WTC11 (cell line): ENCODE data around the gene ACSL5. TPM values are rescaled to one million over a fixed set of nuclear protein-coding genes. Genes with fewer than 3 reads are reported as not detected.

ENCODE experiments used
- ATAC-seq: fragments of 200-7000 bp; cut with Tn5 transposase; 2 replicates; pipeline ENCODE4 v1.10.0; 2021; ENCODE audit warnings: mild to moderate bottlenecking, moderate library complexity
- CTCF ChIA-PET: fragments of 300-600 bp; sonication (Branson Sonifier 250); formaldehyde crosslinking; loops from one replicate; lab custom pipeline; 2021; ENCODE audit warnings: antibody characterized with exemption; lab: Charles Lee
- POLR2A ChIA-PET: fragments of 350-600 bp; sonication (Branson Sonifier 250); formaldehyde crosslinking; loops from one replicate; lab custom pipeline; 2021; ENCODE audit warnings: antibody characterized with exemption; lab: Charles Lee
- DNase-seq: peaks from one replicate; pipeline ENCODE4 v3.0.0; 2021; ENCODE audit warnings: low spot score
- H3K27ac Mint-ChIP-seq: 2 replicates; pipeline ENCODE4 v1.8.0; 2021; ENCODE audit warnings: mixed read lengths
- H3K27me3 Mint-ChIP-seq: 2 replicates; pipeline ENCODE4 v1.8.0; 2021; ENCODE audit warnings: low read depth, mild to moderate bottlenecking, moderate library complexity, mixed read lengths
- H3K36me3 Mint-ChIP-seq: 2 replicates; pipeline ENCODE4 v1.8.0; 2021; ENCODE audit warnings: mixed read lengths
- H3K4me1 Mint-ChIP-seq: 2 replicates; pipeline ENCODE4 v1.8.0; 2022; ENCODE audit warnings: mixed read lengths
- H3K4me3 Mint-ChIP-seq: 2 replicates; pipeline ENCODE4 v1.8.0; 2021; ENCODE audit warnings: mild to moderate bottlenecking, moderate library complexity, mixed read lengths
- H3K9me3 Mint-ChIP-seq: 2 replicates; pipeline ENCODE4 v1.8.0; 2021; ENCODE audit warnings: mixed read lengths
- ATF1 ChIP-seq: sonication (generic); formaldehyde crosslinking; IDR thresholded peaks from 2 replicates; pipeline ENCODE4 v1.8.1; 2023; ENCODE audit warnings: mild to moderate bottlenecking, moderate library complexity, missing genetic modification reagents
- ETV6 ChIP-seq: sonication (generic); formaldehyde crosslinking; IDR thresholded peaks from 2 replicates; pipeline ENCODE4 v1.8.1; 2022; ENCODE audit warnings: mild to moderate bottlenecking, missing genetic modification reagents
- SMAD3 ChIP-seq: sonication (generic); formaldehyde crosslinking; IDR thresholded peaks from 2 replicates; pipeline ENCODE4 v1.8.0; 2022; ENCODE audit warnings: missing genetic modification reagents, mild to moderate bottlenecking, borderline replicate concordance
- ZNF121 ChIP-seq: sonication (generic); formaldehyde crosslinking; IDR thresholded peaks from 2 replicates; pipeline ENCODE4 v1.8.0; 2023; ENCODE audit warnings: missing genetic modification reagents
- ZNF138 ChIP-seq: sonication (generic); formaldehyde crosslinking; conservative IDR thresholded peaks from 2 replicates; pipeline ENCODE4 v1.8.1; 2022; ENCODE audit warnings: mild to moderate bottlenecking, moderate library complexity, missing genetic modification reagents
- ZNF219 ChIP-seq: sonication (generic); formaldehyde crosslinking; IDR thresholded peaks from 2 replicates; pipeline ENCODE4 v1.8.0; 2023; ENCODE audit warnings: missing genetic modification reagents, mild to moderate bottlenecking, borderline replicate concordance
- ZNF396 ChIP-seq: fragments of 250-450 bp; sonication (Bioruptor Pico); IDR thresholded peaks from 2 replicates; pipeline ENCODE4 v1.8.0; 2021; ENCODE audit warnings: mild to moderate bottlenecking, moderate library complexity, borderline replicate concordance
- total RNA-seq: library from RNA; stranded (reverse); gene quantifications from 3 replicates; pipeline ENCODE4 v1.2.3, GENCODE V29; 2021
- TF ChIP-seq, protein P1 (sequence below): sonication (generic); formaldehyde crosslinking; IDR thresholded peaks from 2 replicates; pipeline ENCODE4 v1.8.0; 2023; ENCODE audit warnings: missing genetic modification reagents, mild to moderate bottlenecking, borderline replicate concordance
- TF ChIP-seq, protein P2 (sequence below): fragments of 250-450 bp; sonication (Bioruptor Pico); IDR thresholded peaks from 2 replicates; pipeline ENCODE4 v2.1.2; 2022; ENCODE audit warnings: mild to moderate bottlenecking, moderate library complexity
- TF ChIP-seq, protein P3 (sequence below): fragments of 250-450 bp; sonication (Bioruptor Pico); conservative IDR thresholded peaks from 2 replicates; pipeline ENCODE4 v1.9.0; 2021; ENCODE audit warnings: mild to moderate bottlenecking
- TF ChIP-seq, protein P4 (sequence below): sonication (generic); formaldehyde crosslinking; conservative IDR thresholded peaks from 2 replicates; pipeline ENCODE4 v1.8.1; 2023; ENCODE audit warnings: mild to moderate bottlenecking, low read depth, missing genetic modification reagents, moderate library complexity
- TF ChIP-seq, protein P5 (sequence below): sonication (generic); formaldehyde crosslinking; IDR thresholded peaks from 2 replicates; pipeline ENCODE4 v1.8.0; 2022; ENCODE audit warnings: mild to moderate bottlenecking, missing genetic modification reagents
- TF ChIP-seq, protein P6 (sequence below): fragments of 250-450 bp; sonication (Bioruptor Pico); IDR thresholded peaks from 2 replicates; pipeline ENCODE4 v1.9.0; 2021; ENCODE audit warnings: mild to moderate bottlenecking, borderline replicate concordance
- TF ChIP-seq, protein P7 (sequence below): sonication (generic); formaldehyde crosslinking; IDR thresholded peaks from 2 replicates; pipeline ENCODE4 v1.8.1; 2023; ENCODE audit warnings: mild to moderate bottlenecking, moderate library complexity, missing genetic modification reagents
- TF ChIP-seq, protein P8 (sequence below): sonication (generic); formaldehyde crosslinking; conservative IDR thresholded peaks from 2 replicates; pipeline ENCODE4 v1.8.1; 2022; ENCODE audit warnings: mild to moderate bottlenecking, missing genetic modification reagents

ACSL5 gene
- total RNA-seq, 1 experiment from 2014 or later: 0.22 TPM

DNA sequence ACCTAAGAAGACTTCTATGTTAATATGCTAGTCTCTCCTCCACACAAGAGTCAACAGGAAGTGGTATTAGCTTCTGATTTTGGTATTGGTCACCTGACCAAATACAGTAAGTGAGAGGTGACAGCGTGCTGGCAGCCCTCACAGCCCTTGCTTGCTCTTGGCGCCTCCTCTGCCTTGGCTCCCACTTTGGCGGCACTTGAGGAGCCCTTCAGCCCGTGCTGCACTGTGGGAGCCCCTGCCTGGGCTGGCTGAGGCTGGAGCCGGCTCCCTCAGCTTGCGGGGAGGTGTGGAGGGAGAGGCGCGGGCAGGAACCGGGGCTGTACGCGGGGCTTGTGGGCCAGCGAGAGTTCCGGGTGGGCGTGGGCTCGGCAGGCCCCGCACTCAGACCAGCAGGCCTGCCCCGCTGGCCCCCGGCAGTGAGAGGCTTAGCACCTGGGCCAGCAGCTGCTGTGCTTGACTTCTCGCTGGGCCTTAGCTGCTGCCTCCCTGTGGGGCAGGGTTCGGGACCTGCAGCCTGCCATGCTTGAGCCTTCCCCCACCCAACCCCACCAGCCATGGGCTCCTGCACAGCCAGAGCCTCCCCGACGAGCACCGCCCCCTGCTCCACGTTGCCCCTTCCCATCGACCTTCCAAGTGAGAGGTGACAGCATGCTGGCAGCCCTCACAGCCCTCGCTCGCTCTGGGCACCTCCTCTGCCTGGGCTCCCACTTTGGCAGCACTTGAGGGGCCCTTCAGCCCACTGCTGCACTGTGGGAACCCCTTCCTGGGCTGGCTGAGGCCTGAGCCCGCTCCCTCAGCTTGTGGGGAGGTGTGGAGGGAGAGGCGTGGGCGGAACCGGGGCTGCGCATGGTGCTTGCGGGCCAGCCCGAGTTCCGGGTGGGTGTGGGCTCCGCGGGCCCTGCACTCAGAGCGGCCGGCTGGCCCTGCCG lies 4.2 kb upstream of the ACSL5 start (continued):
- TF ChIP-seq, protein P1, sequence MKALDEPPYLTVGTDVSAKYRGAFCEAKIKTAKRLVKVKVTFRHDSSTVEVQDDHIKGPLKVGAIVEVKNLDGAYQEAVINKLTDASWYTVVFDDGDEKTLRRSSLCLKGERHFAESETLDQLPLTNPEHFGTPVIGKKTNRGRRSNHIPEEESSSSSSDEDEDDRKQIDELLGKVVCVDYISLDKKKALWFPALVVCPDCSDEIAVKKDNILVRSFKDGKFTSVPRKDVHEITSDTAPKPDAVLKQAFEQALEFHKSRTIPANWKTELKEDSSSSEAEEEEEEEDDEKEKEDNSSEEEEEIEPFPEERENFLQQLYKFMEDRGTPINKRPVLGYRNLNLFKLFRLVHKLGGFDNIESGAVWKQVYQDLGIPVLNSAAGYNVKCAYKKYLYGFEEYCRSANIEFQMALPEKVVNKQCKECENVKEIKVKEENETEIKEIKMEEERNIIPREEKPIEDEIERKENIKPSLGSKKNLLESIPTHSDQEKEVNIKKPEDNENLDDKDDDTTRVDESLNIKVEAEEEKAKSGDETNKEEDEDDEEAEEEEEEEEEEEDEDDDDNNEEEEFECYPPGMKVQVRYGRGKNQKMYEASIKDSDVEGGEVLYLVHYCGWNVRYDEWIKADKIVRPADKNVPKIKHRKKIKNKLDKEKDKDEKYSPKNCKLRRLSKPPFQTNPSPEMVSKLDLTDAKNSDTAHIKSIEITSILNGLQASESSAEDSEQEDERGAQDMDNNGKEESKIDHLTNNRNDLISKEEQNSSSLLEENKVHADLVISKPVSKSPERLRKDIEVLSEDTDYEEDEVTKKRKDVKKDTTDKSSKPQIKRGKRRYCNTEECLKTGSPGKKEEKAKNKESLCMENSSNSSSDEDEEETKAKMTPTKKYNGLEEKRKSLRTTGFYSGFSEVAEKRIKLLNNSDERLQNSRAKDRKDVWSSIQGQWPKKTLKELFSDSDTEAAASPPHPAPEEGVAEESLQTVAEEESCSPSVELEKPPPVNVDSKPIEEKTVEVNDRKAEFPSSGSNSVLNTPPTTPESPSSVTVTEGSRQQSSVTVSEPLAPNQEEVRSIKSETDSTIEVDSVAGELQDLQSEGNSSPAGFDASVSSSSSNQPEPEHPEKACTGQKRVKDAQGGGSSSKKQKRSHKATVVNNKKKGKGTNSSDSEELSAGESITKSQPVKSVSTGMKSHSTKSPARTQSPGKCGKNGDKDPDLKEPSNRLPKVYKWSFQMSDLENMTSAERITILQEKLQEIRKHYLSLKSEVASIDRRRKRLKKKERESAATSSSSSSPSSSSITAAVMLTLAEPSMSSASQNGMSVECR (CRISPR knock-in tag): no peak
- TF ChIP-seq ETV6 (no peak), ATF1 (CRISPR knock-in tag) (no peak), ZNF396 (CRISPR knock-in tag) (no peak), SMAD3 (no peak)
- TF ChIP-seq, protein P2, sequence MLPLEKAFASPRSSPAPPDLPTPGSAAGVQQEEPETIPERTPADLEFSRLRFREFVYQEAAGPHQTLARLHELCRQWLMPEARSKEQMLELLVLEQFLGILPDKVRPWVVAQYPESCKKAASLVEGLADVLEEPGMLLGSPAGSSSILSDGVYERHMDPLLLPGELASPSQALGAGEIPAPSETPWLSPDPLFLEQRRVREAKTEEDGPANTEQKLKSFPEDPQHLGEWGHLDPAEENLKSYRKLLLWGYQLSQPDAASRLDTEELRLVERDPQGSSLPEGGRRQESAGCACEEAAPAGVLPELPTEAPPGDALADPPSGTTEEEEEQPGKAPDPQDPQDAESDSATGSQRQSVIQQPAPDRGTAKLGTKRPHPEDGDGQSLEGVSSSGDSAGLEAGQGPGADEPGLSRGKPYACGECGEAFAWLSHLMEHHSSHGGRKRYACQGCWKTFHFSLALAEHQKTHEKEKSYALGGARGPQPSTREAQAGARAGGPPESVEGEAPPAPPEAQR (CRISPR knock-in tag): no peak
- TF ChIP-seq, protein P3, sequence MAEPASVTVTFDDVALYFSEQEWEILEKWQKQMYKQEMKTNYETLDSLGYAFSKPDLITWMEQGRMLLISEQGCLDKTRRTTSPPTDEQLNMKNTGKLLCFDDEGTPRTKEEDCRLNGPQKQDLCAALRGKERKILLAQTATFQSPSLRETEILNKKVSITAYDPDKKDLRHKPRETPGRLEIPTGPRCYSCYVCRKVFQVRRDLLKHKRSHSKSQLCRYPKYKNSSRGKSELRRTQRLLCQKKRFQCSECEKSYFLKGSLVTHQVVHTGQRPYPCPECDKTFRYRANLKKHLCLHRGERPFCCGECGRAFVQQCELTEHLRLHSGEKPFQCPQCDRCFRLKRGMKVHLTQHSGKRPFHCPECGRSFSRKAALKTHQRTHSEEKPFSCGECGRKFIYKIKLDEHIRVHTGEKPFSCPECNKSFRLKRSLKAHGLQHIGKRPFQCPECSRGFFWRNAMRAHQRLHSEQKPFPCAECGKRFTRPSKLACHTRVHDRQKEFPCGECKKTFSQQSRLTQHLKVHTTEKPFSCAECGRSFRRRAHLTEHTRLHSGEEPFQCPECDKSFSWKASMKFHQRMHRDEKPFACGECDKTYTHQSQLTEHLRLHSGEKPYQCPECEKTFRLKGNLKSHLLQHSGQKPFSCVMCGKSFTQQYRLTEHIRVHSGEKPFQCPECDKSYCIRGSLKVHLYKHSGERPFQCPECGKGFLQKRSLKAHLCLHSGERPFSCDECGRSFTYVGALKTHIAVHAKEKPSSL (CRISPR knock-in tag): no peak
- TF ChIP-seq, protein P4, sequence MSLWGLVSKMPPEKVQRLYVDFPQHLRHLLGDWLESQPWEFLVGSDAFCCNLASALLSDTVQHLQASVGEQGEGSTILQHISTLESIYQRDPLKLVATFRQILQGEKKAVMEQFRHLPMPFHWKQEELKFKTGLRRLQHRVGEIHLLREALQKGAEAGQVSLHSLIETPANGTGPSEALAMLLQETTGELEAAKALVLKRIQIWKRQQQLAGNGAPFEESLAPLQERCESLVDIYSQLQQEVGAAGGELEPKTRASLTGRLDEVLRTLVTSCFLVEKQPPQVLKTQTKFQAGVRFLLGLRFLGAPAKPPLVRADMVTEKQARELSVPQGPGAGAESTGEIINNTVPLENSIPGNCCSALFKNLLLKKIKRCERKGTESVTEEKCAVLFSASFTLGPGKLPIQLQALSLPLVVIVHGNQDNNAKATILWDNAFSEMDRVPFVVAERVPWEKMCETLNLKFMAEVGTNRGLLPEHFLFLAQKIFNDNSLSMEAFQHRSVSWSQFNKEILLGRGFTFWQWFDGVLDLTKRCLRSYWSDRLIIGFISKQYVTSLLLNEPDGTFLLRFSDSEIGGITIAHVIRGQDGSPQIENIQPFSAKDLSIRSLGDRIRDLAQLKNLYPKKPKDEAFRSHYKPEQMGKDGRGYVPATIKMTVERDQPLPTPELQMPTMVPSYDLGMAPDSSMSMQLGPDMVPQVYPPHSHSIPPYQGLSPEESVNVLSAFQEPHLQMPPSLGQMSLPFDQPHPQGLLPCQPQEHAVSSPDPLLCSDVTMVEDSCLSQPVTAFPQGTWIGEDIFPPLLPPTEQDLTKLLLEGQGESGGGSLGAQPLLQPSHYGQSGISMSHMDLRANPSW (CRISPR knock-in tag): no peak

DNA sequence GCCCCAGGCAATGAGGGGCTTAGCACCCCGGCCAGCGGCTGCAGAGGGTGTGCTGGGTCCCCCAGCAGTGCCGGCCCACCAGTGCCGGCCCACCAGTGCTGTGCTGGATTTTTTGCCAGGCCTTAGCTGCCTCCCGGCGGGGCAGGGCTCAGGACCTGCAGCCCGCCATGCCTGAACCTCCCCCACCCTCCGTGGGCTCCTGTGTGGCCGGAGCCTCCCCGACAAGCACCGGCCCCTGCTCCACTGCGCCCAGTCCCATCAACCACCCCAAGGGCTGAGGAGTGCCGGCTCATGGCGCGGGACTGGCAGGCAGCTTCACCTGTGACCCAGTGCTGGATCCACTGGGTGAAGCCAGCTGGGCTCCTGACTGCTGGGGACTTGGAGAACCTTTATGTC lies 3.5 kb upstream of the ACSL5 start:
- no peak for DNase-seq
- no peak for ATAC-seq
- Mint-ChIP-seq H3K27ac (no peak overlapping the region), H3K27me3 (no peaks in the 10 kb centered on the region; the same call in 1 of the 2 replicates), H3K4me1 (peaks cover 5% of the 10 kb centered on the region; the same call in 1 of the 2 replicates), H3K4me3 (no peak overlapping the region), H3K9me3 (peaks cover 20% of the 10 kb centered on the region), H3K36me3 (peaks cover 2% of the 10 kb centered on the region; the same call in 1 of the 2 replicates)
- ChIA-PET CTCF (no interaction called here), POLR2A (interaction anchor here (0.7 kb wide), 1 partner anchor 1287 kb away, joined by 3 read pairs; no protein-coding TSS in a partner anchor)
- TF ChIP-seq ZNF121 (CRISPR knock-in tag) (no peak), ZNF219 (CRISPR knock-in tag) (no peak), ZNF138 (CRISPR knock-in tag) (no peak)
- TF ChIP-seq, protein P5, sequence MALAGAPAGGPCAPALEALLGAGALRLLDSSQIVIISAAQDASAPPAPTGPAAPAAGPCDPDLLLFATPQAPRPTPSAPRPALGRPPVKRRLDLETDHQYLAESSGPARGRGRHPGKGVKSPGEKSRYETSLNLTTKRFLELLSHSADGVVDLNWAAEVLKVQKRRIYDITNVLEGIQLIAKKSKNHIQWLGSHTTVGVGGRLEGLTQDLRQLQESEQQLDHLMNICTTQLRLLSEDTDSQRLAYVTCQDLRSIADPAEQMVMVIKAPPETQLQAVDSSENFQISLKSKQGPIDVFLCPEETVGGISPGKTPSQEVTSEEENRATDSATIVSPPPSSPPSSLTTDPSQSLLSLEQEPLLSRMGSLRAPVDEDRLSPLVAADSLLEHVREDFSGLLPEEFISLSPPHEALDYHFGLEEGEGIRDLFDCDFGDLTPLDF: no peak
- TF ChIP-seq, protein P6, sequence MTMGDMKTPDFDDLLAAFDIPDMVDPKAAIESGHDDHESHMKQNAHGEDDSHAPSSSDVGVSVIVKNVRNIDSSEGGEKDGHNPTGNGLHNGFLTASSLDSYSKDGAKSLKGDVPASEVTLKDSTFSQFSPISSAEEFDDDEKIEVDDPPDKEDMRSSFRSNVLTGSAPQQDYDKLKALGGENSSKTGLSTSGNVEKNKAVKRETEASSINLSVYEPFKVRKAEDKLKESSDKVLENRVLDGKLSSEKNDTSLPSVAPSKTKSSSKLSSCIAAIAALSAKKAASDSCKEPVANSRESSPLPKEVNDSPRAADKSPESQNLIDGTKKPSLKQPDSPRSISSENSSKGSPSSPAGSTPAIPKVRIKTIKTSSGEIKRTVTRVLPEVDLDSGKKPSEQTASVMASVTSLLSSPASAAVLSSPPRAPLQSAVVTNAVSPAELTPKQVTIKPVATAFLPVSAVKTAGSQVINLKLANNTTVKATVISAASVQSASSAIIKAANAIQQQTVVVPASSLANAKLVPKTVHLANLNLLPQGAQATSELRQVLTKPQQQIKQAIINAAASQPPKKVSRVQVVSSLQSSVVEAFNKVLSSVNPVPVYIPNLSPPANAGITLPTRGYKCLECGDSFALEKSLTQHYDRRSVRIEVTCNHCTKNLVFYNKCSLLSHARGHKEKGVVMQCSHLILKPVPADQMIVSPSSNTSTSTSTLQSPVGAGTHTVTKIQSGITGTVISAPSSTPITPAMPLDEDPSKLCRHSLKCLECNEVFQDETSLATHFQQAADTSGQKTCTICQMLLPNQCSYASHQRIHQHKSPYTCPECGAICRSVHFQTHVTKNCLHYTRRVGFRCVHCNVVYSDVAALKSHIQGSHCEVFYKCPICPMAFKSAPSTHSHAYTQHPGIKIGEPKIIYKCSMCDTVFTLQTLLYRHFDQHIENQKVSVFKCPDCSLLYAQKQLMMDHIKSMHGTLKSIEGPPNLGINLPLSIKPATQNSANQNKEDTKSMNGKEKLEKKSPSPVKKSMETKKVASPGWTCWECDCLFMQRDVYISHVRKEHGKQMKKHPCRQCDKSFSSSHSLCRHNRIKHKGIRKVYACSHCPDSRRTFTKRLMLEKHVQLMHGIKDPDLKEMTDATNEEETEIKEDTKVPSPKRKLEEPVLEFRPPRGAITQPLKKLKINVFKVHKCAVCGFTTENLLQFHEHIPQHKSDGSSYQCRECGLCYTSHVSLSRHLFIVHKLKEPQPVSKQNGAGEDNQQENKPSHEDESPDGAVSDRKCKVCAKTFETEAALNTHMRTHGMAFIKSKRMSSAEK (CRISPR knock-in tag): no peak
- TF ChIP-seq, protein P7, sequence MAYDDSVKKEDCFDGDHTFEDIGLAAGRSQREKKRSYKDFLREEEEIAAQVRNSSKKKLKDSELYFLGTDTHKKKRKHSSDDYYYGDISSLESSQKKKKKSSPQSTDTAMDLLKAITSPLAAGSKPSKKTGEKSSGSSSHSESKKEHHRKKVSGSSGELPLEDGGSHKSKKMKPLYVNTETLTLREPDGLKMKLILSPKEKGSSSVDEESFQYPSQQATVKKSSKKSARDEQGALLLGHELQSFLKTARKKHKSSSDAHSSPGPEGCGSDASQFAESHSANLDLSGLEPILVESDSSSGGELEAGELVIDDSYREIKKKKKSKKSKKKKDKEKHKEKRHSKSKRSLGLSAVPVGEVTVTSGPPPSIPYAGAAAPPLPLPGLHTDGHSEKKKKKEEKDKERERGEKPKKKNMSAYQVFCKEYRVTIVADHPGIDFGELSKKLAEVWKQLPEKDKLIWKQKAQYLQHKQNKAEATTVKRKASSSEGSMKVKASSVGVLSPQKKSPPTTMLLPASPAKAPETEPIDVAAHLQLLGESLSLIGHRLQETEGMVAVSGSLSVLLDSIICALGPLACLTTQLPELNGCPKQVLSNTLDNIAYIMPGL: no peak
- TF ChIP-seq, protein P8, sequence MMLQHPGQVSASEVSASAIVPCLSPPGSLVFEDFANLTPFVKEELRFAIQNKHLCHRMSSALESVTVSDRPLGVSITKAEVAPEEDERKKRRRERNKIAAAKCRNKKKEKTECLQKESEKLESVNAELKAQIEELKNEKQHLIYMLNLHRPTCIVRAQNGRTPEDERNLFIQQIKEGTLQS (CRISPR knock-in tag): no peak
